A549 (cell line): Measurements from ENCODE around the gene CCDC187.

Experiments
- EP300 ChIP-seq, 2 experiments: fragments of >200 bp; sonication (Bioruptor Twin); formaldehyde crosslinking; IDR thresholded peaks; 2 replicates in 1 of 2; 3 replicates in 1 of 2; pipeline ENCODE4 v1.6.1; 2016 to 2017
- HMGXB4 ChIP-seq: fragments of 250-450 bp; sonication (Bioruptor Pico); IDR thresholded peaks from 2 replicates; pipeline ENCODE4 v1.5.0; 2021; ENCODE audit warnings: mild to moderate bottlenecking, moderate library complexity, borderline replicate concordance
- MAX ChIP-seq: IDR thresholded peaks from 2 replicates; pipeline ENCODE4 v1.6.1; 2012
- MYC ChIP-seq: IDR thresholded peaks from 2 replicates; pipeline ENCODE4 v1.6.1; 2012; ENCODE audit warnings: mild to moderate bottlenecking, inconsistent platforms, low read length, improper control_type of control experiment, borderline replicate concordance
- PHF8 ChIP-seq: fragments of 200-600 bp; sonication (generic); IDR thresholded peaks from 2 replicates; pipeline ENCODE4 v1.6.1; 2016; ENCODE audit warnings: low read depth, mild to moderate bottlenecking, antibody characterized with exemption, moderate library complexity, borderline replicate concordance
- POLR2A ChIP-seq: IDR thresholded peaks from 2 replicates; pipeline ENCODE4 v1.6.1; 2012; ENCODE audit warnings: mild to moderate bottlenecking, low read length
- RNF2 ChIP-seq: fragments of 200-600 bp; sonication (generic); IDR thresholded peaks from 2 replicates; pipeline ENCODE4 v1.6.1; 2016; ENCODE audit warnings: low read depth, mild to moderate bottlenecking, antibody characterized with exemption, moderate library complexity, borderline replicate concordance
- TP53 ChIP-seq: fragments of 250-450 bp; sonication (Bioruptor Pico); IDR thresholded peaks from 2 replicates; pipeline ENCODE4 v1.5.0; 2021; ENCODE audit warnings: mild to moderate bottlenecking, moderate library complexity
- ZC3H11A ChIP-seq: fragments of 450-650 bp; IDR thresholded peaks from 2 replicates; pipeline ENCODE4 v1.6.1; 2014; ENCODE audit warnings: antibody characterized with exemption, mild to moderate bottlenecking
- TF ChIP-seq, protein P1 (sequence below): fragments of >200 bp; sonication (Bioruptor Twin); formaldehyde crosslinking; IDR thresholded peaks from 3 replicates; pipeline ENCODE4 v1.5.1; 2016
- TF ChIP-seq, protein P2 (sequence below): fragments of 200-600 bp; sonication (generic); IDR thresholded peaks from 2 replicates; pipeline ENCODE4 v1.6.1; 2016; ENCODE audit warnings: antibody characterized with exemption, mild to moderate bottlenecking, moderate library complexity

- TF ChIP-seq, protein P1, sequence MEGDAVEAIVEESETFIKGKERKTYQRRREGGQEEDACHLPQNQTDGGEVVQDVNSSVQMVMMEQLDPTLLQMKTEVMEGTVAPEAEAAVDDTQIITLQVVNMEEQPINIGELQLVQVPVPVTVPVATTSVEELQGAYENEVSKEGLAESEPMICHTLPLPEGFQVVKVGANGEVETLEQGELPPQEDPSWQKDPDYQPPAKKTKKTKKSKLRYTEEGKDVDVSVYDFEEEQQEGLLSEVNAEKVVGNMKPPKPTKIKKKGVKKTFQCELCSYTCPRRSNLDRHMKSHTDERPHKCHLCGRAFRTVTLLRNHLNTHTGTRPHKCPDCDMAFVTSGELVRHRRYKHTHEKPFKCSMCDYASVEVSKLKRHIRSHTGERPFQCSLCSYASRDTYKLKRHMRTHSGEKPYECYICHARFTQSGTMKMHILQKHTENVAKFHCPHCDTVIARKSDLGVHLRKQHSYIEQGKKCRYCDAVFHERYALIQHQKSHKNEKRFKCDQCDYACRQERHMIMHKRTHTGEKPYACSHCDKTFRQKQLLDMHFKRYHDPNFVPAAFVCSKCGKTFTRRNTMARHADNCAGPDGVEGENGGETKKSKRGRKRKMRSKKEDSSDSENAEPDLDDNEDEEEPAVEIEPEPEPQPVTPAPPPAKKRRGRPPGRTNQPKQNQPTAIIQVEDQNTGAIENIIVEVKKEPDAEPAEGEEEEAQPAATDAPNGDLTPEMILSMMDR = no peak
- TF ChIP-seq MAX (no peak), ZC3H11A (no peak), EP300 (IDR thresholded peaks at IDR 0.05) (no peak), POLR2A (no peak), RNF2 (no peak), HMGXB4 (CRISPR knock-in tag) (no peak), TP53 (no peak), PHF8 (no peak), MYC (no peak)
- TF ChIP-seq, protein P2, sequence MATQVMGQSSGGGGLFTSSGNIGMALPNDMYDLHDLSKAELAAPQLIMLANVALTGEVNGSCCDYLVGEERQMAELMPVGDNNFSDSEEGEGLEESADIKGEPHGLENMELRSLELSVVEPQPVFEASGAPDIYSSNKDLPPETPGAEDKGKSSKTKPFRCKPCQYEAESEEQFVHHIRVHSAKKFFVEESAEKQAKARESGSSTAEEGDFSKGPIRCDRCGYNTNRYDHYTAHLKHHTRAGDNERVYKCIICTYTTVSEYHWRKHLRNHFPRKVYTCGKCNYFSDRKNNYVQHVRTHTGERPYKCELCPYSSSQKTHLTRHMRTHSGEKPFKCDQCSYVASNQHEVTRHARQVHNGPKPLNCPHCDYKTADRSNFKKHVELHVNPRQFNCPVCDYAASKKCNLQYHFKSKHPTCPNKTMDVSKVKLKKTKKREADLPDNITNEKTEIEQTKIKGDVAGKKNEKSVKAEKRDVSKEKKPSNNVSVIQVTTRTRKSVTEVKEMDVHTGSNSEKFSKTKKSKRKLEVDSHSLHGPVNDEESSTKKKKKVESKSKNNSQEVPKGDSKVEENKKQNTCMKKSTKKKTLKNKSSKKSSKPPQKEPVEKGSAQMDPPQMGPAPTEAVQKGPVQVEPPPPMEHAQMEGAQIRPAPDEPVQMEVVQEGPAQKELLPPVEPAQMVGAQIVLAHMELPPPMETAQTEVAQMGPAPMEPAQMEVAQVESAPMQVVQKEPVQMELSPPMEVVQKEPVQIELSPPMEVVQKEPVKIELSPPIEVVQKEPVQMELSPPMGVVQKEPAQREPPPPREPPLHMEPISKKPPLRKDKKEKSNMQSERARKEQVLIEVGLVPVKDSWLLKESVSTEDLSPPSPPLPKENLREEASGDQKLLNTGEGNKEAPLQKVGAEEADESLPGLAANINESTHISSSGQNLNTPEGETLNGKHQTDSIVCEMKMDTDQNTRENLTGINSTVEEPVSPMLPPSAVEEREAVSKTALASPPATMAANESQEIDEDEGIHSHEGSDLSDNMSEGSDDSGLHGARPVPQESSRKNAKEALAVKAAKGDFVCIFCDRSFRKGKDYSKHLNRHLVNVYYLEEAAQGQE = no peak
Measured at GRCh38 chr9:136294437-136294836, 9.5 kb downstream of the CCDC187 start.
